Measurements from ENCODE around the gene MICU1. TPM values are rescaled to one million over a fixed set of nuclear protein-coding genes. Genes with fewer than 3 reads are reported as not detected.

MICU1 gene
- total and polyA plus RNA-seq, 2 of the 13 experiments (the other 11 are each of a cell fraction or from before 2014, with no cell fraction given): 32.5 to 56.1 TPM

GRCh38 chr10:72389716-72390115, 236.2 kb downstream of the MICU1 start (continued):
- TF ChIP-seq TCF7 (IDR thresholded peaks at IDR 0.05; ENCODE audit: low read depth) (no peak), FOXC1 (CRISPR knock-in tag; IDR thresholded peaks at IDR 0.05; ENCODE audit: borderline replicate concordance) (no peak)

- Histone ChIP-seq H3K27me3 (ENCODE audit: control insufficient read depth in 1 of 2, insufficient read depth in 2 of 2, low read length in 2 of 2) (no peaks in the 10 kb centered on the region), H3K4me3 (replicated peaks in 1 of 3; ENCODE audit: insufficient read depth in 1 of 3, low read depth in 2 of 3, low read length in 3 of 3) (no peak overlapping the region), H3K4me2 (ENCODE audit: low read depth, low read length) (no peak overlapping the region), H3K27ac (ENCODE audit: extremely low read length, insufficient read depth, low read length) (no peak overlapping the region), H3K79me2 (ENCODE audit: insufficient read depth, low read length) (no peaks in the 10 kb centered on the region), H3K4me1 (ENCODE audit: insufficient read depth, low read length) (no peaks in the 10 kb centered on the region), H4K20me1 (ENCODE audit: insufficient read depth, low read length) (no peaks in the 10 kb centered on the region), H3K9me3 (ENCODE audit: low read length) (no peaks in the 10 kb centered on the region), H3K9ac (ENCODE audit: insufficient read depth, low read depth, low read length) (no peak overlapping the region), H2AFZ (ENCODE audit: low read length) (no peak overlapping the region), H3K36me3 (replicated peaks in 1 of 2; ENCODE audit: control insufficient read depth in 1 of 2, insufficient read depth in 2 of 2, low read length in 2 of 2) (peaks cover 5 to 19% of the 10 kb centered on the region in 2 experiments; a peak in 2 of 5 replicates)
- DNase-seq (ENCODE audit: low spot score) (no peak), FAIRE-seq (no peak), ATAC-seq (no peak)
- TF ChIP-seq TEF (CRISPR knock-in tag; IDR thresholded peaks at IDR 0.05) (no peak), MAFK (conservative IDR thresholded peaks at IDR 0.05 in 1 of 2, IDR thresholded peaks at IDR 0.05 in 1 of 2; ENCODE audit: low read length in 2 of 2) (peak; percentile 60 to 80; a peak in 3 of 4 replicates), MAFF (IDR thresholded peaks at IDR 0.05; ENCODE audit: low read depth, low read length) (peak; percentile 73), TCF12 (IDR thresholded peaks at IDR 0.05) (no peak), TCF12 (CRISPR knock-in tag; IDR thresholded peaks at IDR 0.05) (no peak), SP4 (CRISPR knock-in tag; IDR thresholded peaks at IDR 0.05) (no peak), POLR2G (IDR thresholded peaks at IDR 0.05; ENCODE audit: low read depth, low read length) (no peak), SP5 (CRISPR knock-in tag; IDR thresholded peaks at IDR 0.05; ENCODE audit: borderline replicate concordance, low read depth) (no peak)
- intact Hi-C loops (cut with micrococcal nuclease; ENCODE audit: unreplicated experiment) (no loop called here), in situ Hi-C loops (cut with HindIII; ENCODE audit: extremely low pct_ligation_motif_present, low pct_unique_long_range_greater_than_20kb) (no loop called here)
- CTCF ChIA-PET (ENCODE audit: low intra/inter-chr PET ratio, low total read pairs): no interaction called here
- no TSS peak for BruUV-seq (replicated peaks)
- POLR2A ChIA-PET: no interaction called here
- 100% methylated on average over 1 of the region's 1 CpG for WGBS (ENCODE audit: low lambda C conversion rate)
Measured at GRCh38 chr10:72389014-72389413, 236.9 kb downstream of the MICU1 start.

Measured in HepG2 (cell line).